HFF-Myc (cell line): ENCODE measurements around the gene COPS7A.

Experiments
- DNase-seq: peaks from one replicate; pipeline ENCODE4 v3.0.0-alpha.2; 2011; ENCODE audit warnings: low read depth; ENCODE audit errors: extremely low read depth
- H3K4me3 ChIP-seq: replicated peaks from 2 replicates; pipeline ENCODE4 v1.5.1; 2011; ENCODE audit warnings: low read depth, mild to moderate bottlenecking, control low read depth, low read length
- TF ChIP-seq, protein P1 (sequence below): IDR thresholded peaks from 2 replicates; pipeline ENCODE4 v1.5.1; 2012; ENCODE audit warnings: mild to moderate bottlenecking, low read depth, low read length, control low read depth; ENCODE audit errors: missing control alignments

COPS7A gene

DNA sequence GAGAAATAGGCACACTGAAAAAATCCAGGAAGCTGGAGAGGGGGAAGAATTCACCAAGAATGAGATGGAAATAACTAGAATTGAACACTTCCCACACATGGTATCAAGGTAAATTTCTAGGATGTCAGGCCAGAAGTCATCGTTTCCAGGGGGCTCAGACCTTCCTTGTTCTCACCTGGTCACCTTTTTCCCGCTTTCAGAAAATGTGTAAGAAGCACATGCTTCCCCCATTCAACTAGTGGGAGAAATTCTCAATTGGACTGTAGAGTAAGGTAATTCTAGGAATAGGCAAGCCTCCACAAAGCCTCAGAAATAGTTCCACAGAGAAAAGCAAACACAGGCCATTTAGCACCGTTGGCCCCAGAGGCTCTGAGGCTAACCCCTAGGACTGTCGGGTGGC is 39.5 kb downstream of the COPS7A start:
- peak overlapping the region; percentile 23 for H3K4me3 ChIP-seq
- no peak for DNase-seq
- TF ChIP-seq, protein P1, sequence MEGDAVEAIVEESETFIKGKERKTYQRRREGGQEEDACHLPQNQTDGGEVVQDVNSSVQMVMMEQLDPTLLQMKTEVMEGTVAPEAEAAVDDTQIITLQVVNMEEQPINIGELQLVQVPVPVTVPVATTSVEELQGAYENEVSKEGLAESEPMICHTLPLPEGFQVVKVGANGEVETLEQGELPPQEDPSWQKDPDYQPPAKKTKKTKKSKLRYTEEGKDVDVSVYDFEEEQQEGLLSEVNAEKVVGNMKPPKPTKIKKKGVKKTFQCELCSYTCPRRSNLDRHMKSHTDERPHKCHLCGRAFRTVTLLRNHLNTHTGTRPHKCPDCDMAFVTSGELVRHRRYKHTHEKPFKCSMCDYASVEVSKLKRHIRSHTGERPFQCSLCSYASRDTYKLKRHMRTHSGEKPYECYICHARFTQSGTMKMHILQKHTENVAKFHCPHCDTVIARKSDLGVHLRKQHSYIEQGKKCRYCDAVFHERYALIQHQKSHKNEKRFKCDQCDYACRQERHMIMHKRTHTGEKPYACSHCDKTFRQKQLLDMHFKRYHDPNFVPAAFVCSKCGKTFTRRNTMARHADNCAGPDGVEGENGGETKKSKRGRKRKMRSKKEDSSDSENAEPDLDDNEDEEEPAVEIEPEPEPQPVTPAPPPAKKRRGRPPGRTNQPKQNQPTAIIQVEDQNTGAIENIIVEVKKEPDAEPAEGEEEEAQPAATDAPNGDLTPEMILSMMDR, result no peak

DNA sequence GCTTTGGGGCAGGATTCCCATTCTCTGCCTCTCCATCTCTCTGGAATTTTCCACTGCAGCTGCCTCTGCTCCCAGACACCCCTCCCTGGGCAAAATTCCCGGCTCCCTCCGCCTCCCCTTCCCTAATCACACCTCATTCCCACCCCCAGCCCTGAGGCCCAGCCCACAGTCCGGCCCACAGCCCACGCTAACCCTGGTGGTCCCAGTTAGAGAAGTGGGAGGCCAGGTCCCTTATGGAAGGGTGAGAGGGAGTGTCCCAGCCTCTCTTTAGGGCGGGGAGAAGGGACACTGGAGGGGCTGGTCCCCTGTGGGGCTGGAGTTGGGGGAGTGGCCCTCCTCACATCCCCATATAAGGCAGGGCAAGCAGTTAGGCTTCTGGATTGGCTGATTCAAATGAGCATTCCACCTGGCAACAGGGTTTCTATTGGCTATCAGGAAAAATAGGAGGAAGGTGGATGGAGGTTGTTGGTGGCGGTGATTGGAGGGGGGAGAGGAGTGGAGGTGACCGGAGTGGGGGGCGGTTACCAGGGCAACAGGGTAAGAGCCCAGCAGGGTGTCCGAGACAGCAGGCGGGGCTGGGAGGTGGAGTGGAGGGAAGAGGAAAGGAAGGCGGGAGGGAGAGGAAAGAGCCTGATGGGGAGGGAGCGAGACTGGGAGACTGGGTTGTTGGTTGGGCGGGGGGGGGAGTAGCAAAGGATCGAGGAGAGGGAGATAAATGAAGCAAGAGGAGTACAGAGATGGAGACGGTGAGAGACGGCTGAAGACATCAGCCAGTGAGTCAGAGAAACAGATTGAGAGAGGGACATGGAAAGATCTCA is 40.4 kb downstream of the COPS7A start:
- TF ChIP-seq, protein P1, result no peak

DNA sequence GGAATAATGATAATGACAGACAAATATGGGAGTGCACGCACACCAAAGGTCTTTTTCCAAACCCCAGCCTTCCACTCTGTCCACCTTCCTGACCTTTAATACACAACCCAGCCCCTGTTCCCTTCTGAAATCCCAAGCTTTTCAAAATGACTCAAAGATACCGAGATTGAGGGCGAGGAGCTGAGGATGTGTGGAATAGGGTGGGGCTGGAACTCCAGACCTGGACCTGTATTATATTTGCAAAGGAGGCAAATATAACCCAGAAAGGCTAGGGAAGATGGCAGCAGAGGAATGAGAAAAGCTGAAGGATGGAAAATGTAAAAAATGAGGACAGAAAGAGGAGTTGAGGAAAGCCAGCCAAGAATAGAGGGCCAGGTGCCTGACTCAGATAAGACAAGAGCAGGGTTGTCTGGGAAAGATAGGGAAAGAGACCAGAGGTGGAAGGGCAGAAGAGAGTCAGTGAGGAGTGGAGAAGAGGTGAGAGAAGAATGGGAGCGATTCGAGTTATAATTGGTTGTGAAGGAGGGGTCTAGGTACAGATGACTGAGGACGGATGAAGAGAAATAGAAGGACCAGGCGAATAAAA is 41.3 kb downstream of the COPS7A start:
- no peak for DNase-seq

More for the DNA sequence above, 40.4 kb downstream of the COPS7A start:
- DNase-seq, result peak; percentile 99
- peak overlapping the region; percentile 23 for H3K4me3 ChIP-seq

DNA sequence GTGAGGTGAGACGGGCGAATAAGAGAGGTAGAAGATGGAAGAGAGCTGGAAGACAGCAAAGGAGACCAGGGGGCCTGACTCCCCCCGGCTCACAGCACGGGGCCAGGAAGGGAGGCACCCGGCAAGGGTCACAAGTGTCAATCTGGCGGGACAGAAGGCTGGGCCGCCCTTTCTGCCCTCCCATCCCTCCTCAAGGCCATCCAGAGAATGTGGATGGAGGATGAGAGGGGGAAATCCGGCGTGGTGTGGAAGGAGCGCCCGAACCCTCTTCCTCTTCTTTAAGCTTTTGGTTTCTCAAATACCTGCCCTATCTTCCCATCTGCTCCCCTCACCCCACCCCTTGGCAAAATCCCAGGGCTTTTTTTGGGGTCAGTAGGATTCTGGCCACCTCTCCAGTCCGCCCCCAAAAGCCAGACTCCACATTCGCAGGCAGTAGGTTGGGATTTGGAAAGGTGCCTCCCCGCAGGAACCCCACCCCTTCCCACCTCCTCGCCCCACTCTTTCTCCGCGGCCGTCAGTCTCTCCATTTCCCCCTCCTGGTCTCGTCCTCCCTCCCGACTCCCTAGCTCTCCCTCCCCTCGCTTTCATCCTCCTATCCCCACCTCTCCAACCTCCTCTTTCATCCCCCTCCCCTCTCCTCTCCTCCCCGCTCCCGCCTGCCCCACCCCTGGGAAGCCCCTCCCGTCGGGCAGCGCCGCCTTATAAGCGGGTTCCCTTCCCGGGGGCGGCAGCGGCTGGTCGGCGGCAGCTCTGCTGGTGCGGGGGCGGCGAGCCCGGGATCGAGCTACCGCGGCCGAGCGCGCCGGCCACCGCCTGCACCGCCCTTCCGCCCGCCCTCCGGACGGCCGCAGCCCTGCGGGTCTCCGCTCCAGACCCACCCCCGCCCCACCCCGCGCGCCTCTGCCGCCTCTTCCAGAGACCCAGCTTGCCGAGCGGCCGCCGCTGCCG is 42.1 kb downstream of the COPS7A start, which contains the start of gene PTMS:
Gene PTMS (plus strand): TSS at position 730 of the 948 bp plus-strand sequence. CDS start 343 bp downstream, outside the sequence.
- peak; percentile 83 for DNase-seq
- peak within 1 kb of the TSS; percentile 93 for H3K4me3 ChIP-seq
- TF ChIP-seq, protein P1, result no peak

More for the DNA sequence above, 41.3 kb downstream of the COPS7A start:
- H3K4me3 ChIP-seq, result peak overlapping the region; percentile 93
- TF ChIP-seq, protein P1, result no peak

DNA sequence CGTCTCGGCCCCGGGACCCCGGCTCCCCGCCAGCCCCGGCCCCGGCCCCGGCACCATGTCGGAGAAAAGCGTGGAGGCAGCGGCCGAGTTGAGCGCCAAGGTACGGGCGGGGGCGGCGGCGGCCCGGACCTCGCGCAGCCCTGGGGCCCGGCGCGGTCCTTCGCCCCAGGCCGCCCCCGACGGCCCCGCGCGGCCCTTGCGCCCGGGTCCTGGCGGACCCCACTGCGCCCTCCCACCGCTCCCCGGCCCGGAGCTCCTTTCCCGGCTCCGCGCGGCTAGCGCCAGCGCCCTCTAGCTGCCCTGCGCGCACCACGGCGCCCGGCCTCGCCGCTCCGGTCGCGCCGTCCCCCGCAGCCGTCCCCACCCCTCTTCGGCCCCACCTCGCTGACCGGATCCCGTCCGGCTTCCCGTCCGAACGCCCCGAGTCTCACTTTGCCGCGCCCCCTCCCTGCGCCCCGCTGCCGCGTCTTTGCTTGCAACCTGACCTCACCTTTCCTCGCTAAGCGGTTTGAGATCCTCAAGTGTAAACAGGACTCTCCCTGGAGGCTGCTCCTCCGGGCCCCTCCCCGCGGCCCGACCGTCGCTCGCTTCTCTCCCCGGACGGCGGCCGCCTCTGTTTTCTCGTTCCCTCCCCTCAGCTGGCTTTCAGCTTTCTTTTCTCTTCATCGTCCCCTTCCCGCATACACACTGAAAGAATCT is 43.0 kb downstream of the COPS7A start:
- DNase-seq, result no peak
- H3K4me3 ChIP-seq, result peak overlapping the region; percentile 93
- TF ChIP-seq, protein P1, result peak; percentile 45
